IPS-11a (cell line): ENCODE measurements around the gene ATAD2B.
"Not testable (repeated sequence)": the region's sequence is repeated elsewhere in the genome, so short reads cannot be mapped to it uniquely, and the experiment has no call there.

Experiments
- H3K4me3 ChIP-seq: one replicate; pipeline ENCODE4 v1.5.1; 2013; ENCODE audit warnings: low read depth, low read length, control low read depth

Gene ATAD2B

GRCh38 chr2:23926750-23927571, at the start of gene ATAD2B:
ATAD2B (minus strand) TSS chr2:23927123; CDS start chr2:23926770, 353 bp downstream.
- peak within 1 kb of the TSS; percentile 82 for H3K4me3 ChIP-seq

- no peak overlapping the region for H3K4me3 ChIP-seq
Measured at GRCh38 chr2:23967846-23968245, 40.9 kb upstream of the ATAD2B start.

- H3K4me3 ChIP-seq: no peak overlapping the region
Measured at GRCh38 chr2:23954325-23955014, 27.5 kb upstream of the ATAD2B start.

- no peak overlapping the region for H3K4me3 ChIP-seq
Measured at GRCh38 chr2:23953625-23954024, 26.7 kb upstream of the ATAD2B start.

- H3K4me3 ChIP-seq: not testable (repeated sequence)
Measured at GRCh38 chr2:23952558-23952957, 25.6 kb upstream of the ATAD2B start.

- no peak overlapping the region for H3K4me3 ChIP-seq
Measured at GRCh38 chr2:23947350-23947749, 20.4 kb upstream of the ATAD2B start.

GRCh38 chr2:23944976-23945375, 18.1 kb upstream of the ATAD2B start:
- H3K4me3 ChIP-seq: no peak overlapping the region

GRCh38 chr2:23944527-23944926, 17.6 kb upstream of the ATAD2B start:
- no peak overlapping the region for H3K4me3 ChIP-seq

- H3K4me3 ChIP-seq: no peak overlapping the region
Measured at GRCh38 chr2:23943666-23944065, 16.7 kb upstream of the ATAD2B start.

- no peak overlapping the region for H3K4me3 ChIP-seq
Measured at GRCh38 chr2:23941644-23942043, 14.7 kb upstream of the ATAD2B start.

- peak overlapping the region; percentile 79 for H3K4me3 ChIP-seq
Measured at GRCh38 chr2:23940718-23941620, 14.0 kb upstream of the ATAD2B start.

- peak within 1 kb of the TSS; percentile 79 for H3K4me3 ChIP-seq
Measured at GRCh38 chr2:23939987-23940717, 13.2 kb upstream of the ATAD2B start, which contains the start of gene UBXN2A. UBXN2A (plus strand) TSS chr2:23940463; CDS start chr2:23958315, 17,852 bp downstream.

- H3K4me3 ChIP-seq: no peak overlapping the region
Measured at GRCh38 chr2:23934259-23934658, 7.3 kb upstream of the ATAD2B start.

GRCh38 chr2:23926290-23926749, 603 bp downstream of the ATAD2B start:
- peak overlapping the region; percentile 82 for H3K4me3 ChIP-seq

GRCh38 chr2:23925702-23926289, 1.1 kb downstream of the ATAD2B start:
- H3K4me3 ChIP-seq: peak overlapping the region; percentile 82

GRCh38 chr2:23924589-23925359, 2.1 kb downstream of the ATAD2B start:
- no peak overlapping the region for H3K4me3 ChIP-seq

- no peak overlapping the region for H3K4me3 ChIP-seq
Measured at GRCh38 chr2:23918837-23919489, 8.0 kb downstream of the ATAD2B start.

GRCh38 chr2:23916727-23917405, 10.1 kb downstream of the ATAD2B start:
- H3K4me3 ChIP-seq: no peak overlapping the region
